Endodermal cell (in vitro differentiated cells): Measurements from ENCODE around the gene PARPBP. TPM values are rescaled to one million over a fixed set of nuclear protein-coding genes. Genes with fewer than 3 reads are reported as not detected.

Source experiments
- DNase-seq: peaks from one replicate; pipeline ENCODE4 v3.0.0-alpha.2; 2017
- H3K27ac ChIP-seq: 2 replicates; pipeline ENCODE4 v1.5.1; 2013; ENCODE audit warnings: mild to moderate bottlenecking, low read depth, low read length, moderate library complexity
- H3K27me3 ChIP-seq: 2 replicates; pipeline ENCODE4 v1.6.1; 2013; ENCODE audit warnings: mild to moderate bottlenecking, low read length, moderate library complexity; ENCODE audit not compliant: insufficient read depth, control insufficient read depth, poor library complexity, severe bottlenecking
- H3K36me3 ChIP-seq: 2 replicates; pipeline ENCODE4 v1.7.0; 2013; ENCODE audit warnings: mild to moderate bottlenecking, low read length, moderate library complexity; ENCODE audit not compliant: control insufficient read depth, insufficient read depth
- H3K4me1 ChIP-seq: one replicate; pipeline ENCODE4 v1.7.0; 2013; ENCODE audit warnings: low read length; ENCODE audit not compliant: control insufficient read depth, insufficient read depth
- H3K4me3 ChIP-seq: 2 replicates; pipeline ENCODE4 v1.5.1; 2013; ENCODE audit warnings: mild to moderate bottlenecking, low read length, moderate library complexity
- H3K9ac ChIP-seq: 2 replicates; pipeline ENCODE4 v1.6.1; 2013; ENCODE audit warnings: mild to moderate bottlenecking, low read length, moderate library complexity; ENCODE audit not compliant: poor library complexity, severe bottlenecking; ENCODE audit errors: extremely low read depth
- H3K9me3 ChIP-seq: 2 replicates; pipeline ENCODE4 v1.6.1; 2013; ENCODE audit warnings: mild to moderate bottlenecking, low read length, moderate library complexity; ENCODE audit not compliant: control insufficient read depth
- H3K27ac Mint-ChIP-seq: 2 replicates; pipeline ENCODE4 v1.8.0; 2020; ENCODE audit warnings: mixed read lengths
- H3K27me3 Mint-ChIP-seq: 2 replicates; pipeline ENCODE4 v1.8.0; 2021; ENCODE audit warnings: mild to moderate bottlenecking, mixed read lengths; ENCODE audit not compliant: insufficient read depth
- H3K36me3 Mint-ChIP-seq: 2 replicates; pipeline ENCODE4 v1.8.0; 2020; ENCODE audit warnings: low read depth, mixed read lengths
- H3K4me1 Mint-ChIP-seq: 2 replicates; pipeline ENCODE4 v1.8.0; 2020; ENCODE audit warnings: mixed read lengths
- H3K4me3 Mint-ChIP-seq: 2 replicates; pipeline ENCODE4 v1.8.0; 2020; ENCODE audit warnings: mild to moderate bottlenecking, moderate library complexity, mixed read lengths
- H3K9me3 Mint-ChIP-seq: 2 replicates; pipeline ENCODE4 v1.8.0; 2020; ENCODE audit warnings: mild to moderate bottlenecking, mixed read lengths
- CTCF ChIP-seq: fragments of 200-600 bp; sonication (generic); conservative IDR thresholded peaks from 2 replicates; pipeline ENCODE4 v1.5.0; 2021; ENCODE audit warnings: antibody characterized with exemption, mild to moderate bottlenecking
- WGBS, 2 experiments: methylation state at CpG; one replicate each; pipeline versions ENCODE4 v1.1.5 to v1.1.7; 2013; ENCODE audit warnings: missing lambda C conversion rate in 2 of 2, mixed read lengths in 1 of 2; ENCODE audit not compliant: insufficient coverage in 1 of 2, insufficient read length in 1 of 2; 5-methylcytosine and 5-hydroxymethylcytosine counted together
- total RNA-seq, 2 donors: library from RNA; stranded (reverse); fragmentation: NEBNext Ultra II Directional in 1 of 2; extraction: Animal tissue kit (Norgen Biotek cat#: 25700) in 1 of 2; gene quantifications; 2 replicates in 1 of 2; 3 replicates in 1 of 2; pipeline ENCODE4 v1.2.1, GENCODE V29; 2021

The PARPBP gene
- total RNA-seq, 2 donors from 2014 or later = 28.3 to 30.0 TPM

GRCh38 chr12:102197789-102198188 lies 77.8 kb downstream of the PARPBP start, which contains the start of gene PMCH:
Gene PMCH, minus strand, starts transcription at chr12:102197833. Its CDS starts 63 bp downstream, at chr12:102197770.
- peaks cover 11% of the 10 kb centered on the region for H3K4me1 Mint-ChIP-seq
- H3K36me3 Mint-ChIP-seq = no peaks in the 10 kb centered on the region
- H3K9me3 ChIP-seq = no peaks in the 10 kb centered on the region
- H3K27me3 Mint-ChIP-seq = no peaks in the 10 kb centered on the region
- no peaks in the 10 kb centered on the region for H3K36me3 ChIP-seq
- H3K27ac Mint-ChIP-seq = no peak within 1 kb of the TSS
- no peak within 1 kb of the TSS for H3K4me3 ChIP-seq
- no peaks in the 10 kb centered on the region for H3K9me3 Mint-ChIP-seq
- no peaks in the 10 kb centered on the region for H3K27me3 ChIP-seq
- H3K9ac ChIP-seq = no peak within 1 kb of the TSS
- no peak for DNase-seq
- TF ChIP-seq CTCF = no peak
- H3K4me3 Mint-ChIP-seq = no peak within 1 kb of the TSS
- H3K27ac ChIP-seq = no peak within 1 kb of the TSS
- H3K4me1 ChIP-seq = no peaks in the 10 kb centered on the region
- no CpG with 5 or more reads among the region's 1 CpG for WGBS, 2 experiments

GRCh38 chr12:102201436-102202061 lies 81.6 kb downstream of the PARPBP start:
- no peak overlapping the region for H3K4me3 Mint-ChIP-seq
- Histone ChIP-seq H3K4me3 (no peak overlapping the region), H3K9ac (no peak overlapping the region), H3K27ac (no peak overlapping the region), H3K36me3 (peaks cover 9% of the 10 kb centered on the region), H3K4me1 (no peaks in the 10 kb centered on the region), H3K27me3 (no peaks in the 10 kb centered on the region), H3K9me3 (no peaks in the 10 kb centered on the region)
- no peak overlapping the region for H3K27ac Mint-ChIP-seq
- H3K9me3 Mint-ChIP-seq = no peaks in the 10 kb centered on the region
- DNase-seq = no peak
- H3K27me3 Mint-ChIP-seq = no peaks in the 10 kb centered on the region
- peaks cover 11% of the 10 kb centered on the region for H3K4me1 Mint-ChIP-seq
- TF ChIP-seq CTCF = no peak
- peaks cover 28% of the 10 kb centered on the region for H3K36me3 Mint-ChIP-seq
- WGBS, 2 experiments = 100% methylated on average over 3 of the region's 3 CpGs; no CpG with 5 or more reads in 1 of the 2 experiments

- Histone ChIP-seq H3K9me3 (no peaks in the 10 kb centered on the region), H3K36me3 (peaks cover 15% of the 10 kb centered on the region), H3K9ac (no peak overlapping the region), H3K27ac (no peak overlapping the region), H3K27me3 (no peaks in the 10 kb centered on the region), H3K4me3 (no peak overlapping the region), H3K4me1 (no peaks in the 10 kb centered on the region)
- WGBS, 2 experiments = 96 to 100% methylated on average over 1 to 3 of the region's 4 CpGs
- no peak overlapping the region for H3K4me3 Mint-ChIP-seq
- peaks cover 2% of the 10 kb centered on the region for H3K9me3 Mint-ChIP-seq
- DNase-seq = no peak
- H3K36me3 Mint-ChIP-seq = peaks cover 37% of the 10 kb centered on the region
- peaks cover 8% of the 10 kb centered on the region for H3K4me1 Mint-ChIP-seq
- no peak for TF ChIP-seq CTCF
- no peak overlapping the region for H3K27ac Mint-ChIP-seq
- no peaks in the 10 kb centered on the region for H3K27me3 Mint-ChIP-seq
These were observed 82.6 kb downstream of the PARPBP start for GRCh38 chr12:102202556-102202955.
